ENCODE measurements around the gene DIAPH2.

DIAPH2 gene

DNA sequence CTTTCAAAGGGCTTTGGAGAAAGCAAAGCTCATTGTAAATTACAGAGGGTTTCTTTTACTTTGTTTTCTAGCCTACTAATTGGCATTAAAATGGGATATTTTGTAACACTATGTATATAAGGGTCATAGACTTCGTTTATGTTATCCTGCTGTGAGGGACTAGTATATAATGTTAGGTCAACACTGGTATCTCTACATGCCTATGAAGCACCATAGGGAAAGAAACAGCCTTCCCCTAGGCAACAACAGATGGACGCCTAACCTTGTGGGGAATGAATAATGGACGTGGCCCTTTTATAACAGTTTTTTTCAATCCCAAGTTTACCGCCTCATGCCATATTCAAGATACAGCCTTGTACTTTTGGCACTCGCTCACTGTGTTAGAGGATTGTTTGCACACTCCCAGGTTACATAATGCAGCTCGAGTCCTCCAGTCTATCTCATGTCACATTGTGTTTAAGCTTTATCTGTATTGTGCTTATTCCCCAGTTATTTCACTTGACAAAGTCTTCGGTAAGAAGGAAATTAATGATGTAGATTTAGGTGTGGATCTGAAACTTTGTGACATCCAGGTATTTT lies 910.1 kb downstream of the DIAPH2 start:
- DNase-seq (ENCODE audit: low spot score) = no peak

DNA sequence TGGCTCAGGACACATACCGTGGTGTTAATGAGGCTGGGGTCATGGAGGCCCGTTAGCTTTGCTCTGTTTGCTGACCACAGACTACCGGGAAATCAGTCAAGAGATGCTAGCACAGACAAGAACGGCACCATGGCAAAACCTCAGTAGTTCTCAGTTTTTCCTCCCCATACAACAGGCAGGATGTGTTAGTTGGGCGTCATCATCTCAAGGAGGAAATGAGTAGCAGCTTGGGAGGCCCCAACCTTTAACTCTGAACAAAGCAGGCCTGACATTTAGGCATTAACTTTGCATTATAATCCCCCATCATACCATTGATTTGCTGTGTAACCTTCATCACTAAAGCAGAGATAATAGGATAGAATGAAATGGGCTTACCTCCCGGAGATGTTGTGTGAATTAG lies 913.3 kb downstream of the DIAPH2 start:
- DNase-seq (ENCODE audit: low spot score) = peak; percentile 1

DNA sequence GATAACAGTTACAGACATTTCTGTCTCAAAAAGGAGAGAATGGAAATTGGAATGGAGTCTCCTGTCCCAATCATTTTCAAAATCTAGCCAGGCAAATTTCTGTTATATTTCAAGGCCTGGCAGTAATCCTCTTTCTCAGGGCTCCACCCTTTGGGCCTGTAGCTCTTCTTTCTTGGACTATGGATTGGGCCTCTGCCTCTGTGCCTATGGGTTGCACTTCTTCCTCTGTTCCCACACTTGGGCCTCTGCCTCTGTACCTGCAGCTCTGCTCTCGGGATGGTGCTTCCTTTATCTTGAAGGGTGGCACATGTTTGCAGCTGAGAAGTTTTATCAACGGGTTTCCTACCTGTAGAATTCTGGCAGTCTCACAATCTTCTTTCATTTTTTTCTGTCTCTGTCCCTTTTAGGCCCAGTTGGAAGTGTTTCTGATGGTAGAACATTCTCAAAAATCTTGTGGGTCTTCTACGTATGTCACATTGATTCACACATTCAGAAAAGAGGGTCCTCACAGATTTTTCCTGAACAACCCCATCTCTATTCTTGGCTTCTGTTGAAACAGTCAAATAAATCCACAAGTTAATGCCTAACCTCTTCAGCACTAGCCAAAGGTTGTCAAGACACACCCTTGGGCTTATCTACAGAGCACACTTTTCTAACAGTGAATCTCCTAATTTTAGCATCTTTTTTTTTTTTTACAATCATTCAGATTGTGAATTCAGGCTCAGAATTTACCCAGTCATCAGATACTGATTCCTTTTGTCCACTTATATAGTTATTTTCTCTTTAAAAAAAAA lies 918.0 kb downstream of the DIAPH2 start:
- DNase-seq (ENCODE audit: low spot score) = no peak

DNA sequence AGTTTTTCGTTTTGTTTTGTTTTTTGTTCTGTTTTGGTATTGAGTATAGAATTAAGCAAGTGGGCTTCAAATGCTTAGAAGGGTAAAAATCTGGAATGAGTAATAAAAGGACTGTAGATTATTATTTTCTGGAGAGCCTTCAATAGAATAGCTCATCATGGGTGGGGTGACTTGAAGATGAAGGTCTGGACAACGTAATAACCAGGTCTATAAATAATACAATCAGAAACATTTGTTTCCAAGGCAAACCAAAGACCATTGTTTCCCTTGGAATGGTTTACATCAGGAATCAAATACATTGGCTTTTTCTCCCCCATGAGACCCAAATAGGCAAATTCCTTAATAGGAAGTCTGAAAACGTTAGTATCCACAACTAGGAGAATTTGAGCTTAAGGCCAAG lies 920.6 kb downstream of the DIAPH2 start:
- DNase-seq (ENCODE audit: low spot score) = no peak

DNA sequence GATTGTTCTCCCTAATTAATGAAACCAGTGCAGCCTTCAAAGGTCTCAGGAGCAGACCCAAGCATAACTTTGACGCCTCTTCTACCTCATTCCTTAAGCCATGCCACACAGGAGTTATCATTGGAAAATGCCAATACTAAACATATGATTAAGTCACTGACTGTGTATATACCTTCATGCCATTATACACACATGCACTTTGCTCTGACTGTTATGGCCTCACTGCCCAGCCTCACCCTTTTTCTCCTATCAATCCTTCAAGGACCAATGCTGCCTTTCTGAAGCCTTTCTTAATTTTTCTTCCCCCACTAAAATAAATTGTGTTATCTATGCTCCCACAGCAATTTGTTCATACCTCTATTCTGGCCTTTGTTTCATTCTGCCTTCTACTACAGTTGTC lies 924.7 kb downstream of the DIAPH2 start:
- DNase-seq (ENCODE audit: low spot score) = no peak

DNA sequence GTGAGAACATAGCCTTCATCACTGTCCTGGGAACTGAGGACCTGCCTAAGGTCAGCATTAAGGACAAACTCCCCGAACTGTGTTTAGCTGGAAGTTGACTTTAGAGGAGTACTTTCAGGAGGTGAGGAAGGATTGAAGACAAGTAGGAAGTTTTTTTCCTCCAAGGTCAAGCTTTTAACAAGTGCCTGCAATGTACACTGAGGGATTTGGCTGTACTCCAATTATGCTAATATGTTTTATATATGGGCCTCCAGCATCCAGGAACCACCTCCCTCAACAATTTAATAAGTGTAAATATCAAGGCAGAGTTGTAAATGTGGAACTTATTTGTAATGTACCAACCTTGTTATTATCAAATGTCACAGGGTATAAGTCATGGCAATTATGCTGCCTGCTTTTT lies 925.3 kb downstream of the DIAPH2 start:
- no peak for DNase-seq (ENCODE audit: low spot score)

DNA sequence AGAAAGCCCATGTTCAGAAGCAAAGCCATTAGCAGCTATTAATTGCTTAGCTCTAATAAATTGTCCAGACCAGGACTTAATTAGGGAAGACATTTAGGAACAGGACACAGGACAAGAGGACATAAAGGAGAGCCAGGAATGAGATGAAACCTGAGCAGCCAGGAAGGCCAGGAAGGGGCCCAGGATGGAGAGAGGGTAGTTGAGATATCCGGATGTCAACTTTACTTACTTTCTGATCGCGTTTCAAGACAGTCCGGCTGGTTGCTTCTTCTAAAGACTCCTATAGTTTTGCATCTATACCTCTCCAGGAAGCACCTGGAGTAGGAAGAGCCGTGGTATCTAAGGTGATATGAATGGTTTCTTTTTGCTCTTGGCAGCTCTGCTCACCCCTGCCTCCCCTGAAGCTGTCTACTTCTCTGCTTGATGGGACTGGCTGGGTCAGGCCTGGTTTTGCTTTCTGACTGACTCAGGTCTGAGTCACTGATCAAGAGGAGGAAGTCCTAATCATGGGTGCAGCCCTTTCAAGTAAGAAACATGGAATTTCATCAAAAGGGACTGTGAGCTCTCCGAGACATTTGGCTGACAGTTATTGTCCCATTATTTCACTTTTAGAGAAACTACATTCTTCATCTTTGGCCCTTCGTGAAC lies 932.4 kb downstream of the DIAPH2 start:
- DNase-seq (ENCODE audit: low spot score) = no peak

DNA sequence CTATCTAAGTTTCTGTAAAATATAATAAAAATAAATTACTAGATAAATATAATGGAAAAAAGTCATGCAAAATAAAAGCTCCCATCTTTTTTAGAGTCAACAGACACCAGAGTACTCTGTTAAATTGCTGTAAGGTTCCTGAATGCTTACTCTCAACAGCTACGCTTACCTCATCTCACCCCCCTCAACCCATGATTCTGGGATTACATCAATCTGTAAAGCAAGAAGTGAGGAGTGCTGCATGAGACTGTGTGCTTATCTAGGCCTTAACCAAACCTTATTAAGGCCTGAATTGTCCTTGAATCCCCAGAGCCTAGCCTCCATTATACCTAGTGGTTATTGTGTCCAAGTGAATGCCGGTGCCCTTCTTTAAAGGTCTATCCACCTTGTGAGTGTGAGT lies 934.9 kb downstream of the DIAPH2 start:
- no peak for DNase-seq (ENCODE audit: low spot score)

DNA sequence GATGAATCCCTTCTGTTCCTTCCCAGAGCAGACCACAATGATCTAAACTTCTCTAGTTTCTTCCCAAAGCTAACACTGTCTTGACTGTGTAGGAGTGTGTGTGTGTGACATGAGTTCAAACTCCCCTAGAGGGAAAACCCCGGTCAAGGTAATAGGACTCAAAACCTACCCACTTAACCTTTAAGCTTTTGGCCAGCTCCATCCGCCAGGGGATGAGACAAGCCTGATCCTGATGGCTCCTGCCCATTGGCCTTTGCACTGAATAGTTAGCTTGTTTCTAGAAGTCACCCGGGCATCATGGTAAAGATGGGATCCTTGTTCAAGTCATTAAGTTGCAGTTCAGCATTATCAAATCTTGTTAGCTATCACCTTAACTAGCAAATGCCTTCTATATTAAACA lies 937.5 kb downstream of the DIAPH2 start:
- DNase-seq (ENCODE audit: low spot score) = no peak

DNA sequence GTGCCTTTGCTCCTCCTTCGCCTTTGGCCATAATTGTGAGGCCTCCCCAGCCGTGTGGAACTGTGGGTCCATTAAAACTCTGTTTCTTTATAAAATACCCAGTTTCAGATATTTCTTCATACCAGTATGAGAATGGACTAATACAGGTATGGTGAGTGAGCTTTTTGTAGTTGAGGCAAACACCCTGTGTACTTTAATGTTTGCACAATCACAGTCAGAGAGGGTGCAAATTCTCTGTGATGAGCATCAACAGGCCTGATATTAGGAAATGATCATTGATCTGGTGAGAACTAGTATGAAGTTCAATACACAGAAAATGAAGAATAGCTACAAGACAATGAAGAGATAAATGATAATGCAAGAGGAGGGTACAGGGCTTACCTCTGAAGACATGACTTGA lies 943.7 kb downstream of the DIAPH2 start:
- DNase-seq (ENCODE audit: low spot score) = no peak

DNA sequence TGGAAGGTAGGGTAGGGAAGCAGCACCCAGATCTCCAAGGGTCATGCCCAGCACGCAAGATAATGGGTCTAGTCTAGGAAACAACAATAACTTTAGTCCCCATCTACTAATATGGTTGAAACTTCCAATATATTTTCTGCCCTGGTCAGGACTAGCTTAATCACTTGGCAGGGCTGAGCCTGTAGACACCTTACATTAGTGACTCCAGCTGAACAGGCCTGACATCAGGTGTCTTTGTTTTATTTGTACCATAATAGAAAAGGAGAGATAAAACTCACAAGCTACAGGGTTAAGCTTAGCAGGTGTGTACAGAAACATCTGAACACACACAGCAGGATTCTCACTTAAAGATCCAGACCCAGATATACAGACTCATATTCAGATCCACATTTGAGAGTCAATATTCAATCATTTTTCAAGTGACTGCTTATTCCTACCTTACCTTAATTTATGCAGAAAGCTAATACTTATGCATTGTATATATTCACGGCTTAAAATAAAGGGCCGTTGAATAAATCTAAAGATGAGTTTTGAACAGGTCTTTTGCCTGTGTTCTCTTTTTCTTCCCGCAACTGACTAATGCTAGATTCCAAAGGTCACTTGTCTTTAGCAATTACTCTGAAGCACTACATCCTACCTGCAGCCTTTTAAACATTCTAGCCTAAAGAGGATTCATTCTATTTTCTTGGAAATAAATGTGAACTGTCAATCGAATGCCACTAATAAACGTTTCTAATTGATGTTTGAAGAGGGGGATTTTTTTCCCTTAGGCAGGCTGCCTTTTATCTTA lies 944.4 kb downstream of the DIAPH2 start:
- DNase-seq (ENCODE audit: low spot score) = no peak

DNA sequence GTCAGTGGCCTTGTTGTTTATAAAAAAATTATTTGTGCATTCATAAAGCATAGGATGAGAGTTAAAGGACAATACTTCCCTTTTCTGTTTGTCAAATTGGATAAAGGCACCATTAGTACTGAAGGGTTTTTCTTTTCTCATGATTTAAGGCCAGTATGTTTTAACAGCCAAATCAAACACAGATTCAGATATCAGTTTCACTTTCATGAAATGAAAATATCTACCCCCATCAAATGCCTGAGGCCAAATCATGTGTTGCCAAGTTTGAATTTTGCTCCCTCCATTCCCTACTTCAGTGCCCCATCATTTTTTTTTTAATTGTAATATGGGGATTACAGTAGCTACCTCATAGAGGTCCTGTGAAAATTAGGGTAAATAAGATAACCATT lies 944.9 kb downstream of the DIAPH2 start:
- DNase-seq (ENCODE audit: low spot score) = no peak

DNA sequence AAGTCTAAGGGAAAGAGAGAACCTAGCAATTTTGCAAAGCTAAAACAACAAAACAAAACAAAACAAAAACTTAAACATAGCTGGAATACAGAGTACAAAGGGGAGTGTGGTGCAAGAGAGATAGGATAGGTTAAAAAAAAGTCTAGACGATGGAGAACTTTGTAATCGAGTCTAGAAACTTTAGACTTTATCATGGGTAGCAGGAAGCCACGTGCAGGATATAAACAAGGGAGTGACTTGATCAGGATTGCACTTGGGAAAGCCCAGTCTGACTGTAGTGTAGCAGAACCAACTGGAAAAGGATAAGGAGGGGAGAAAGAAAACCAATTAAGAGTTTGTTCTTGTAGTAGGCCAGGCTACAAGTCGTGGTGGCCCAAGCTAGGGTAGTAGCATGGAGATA lies 949.2 kb downstream of the DIAPH2 start:
- DNase-seq (ENCODE audit: low spot score) = no peak

DNA sequence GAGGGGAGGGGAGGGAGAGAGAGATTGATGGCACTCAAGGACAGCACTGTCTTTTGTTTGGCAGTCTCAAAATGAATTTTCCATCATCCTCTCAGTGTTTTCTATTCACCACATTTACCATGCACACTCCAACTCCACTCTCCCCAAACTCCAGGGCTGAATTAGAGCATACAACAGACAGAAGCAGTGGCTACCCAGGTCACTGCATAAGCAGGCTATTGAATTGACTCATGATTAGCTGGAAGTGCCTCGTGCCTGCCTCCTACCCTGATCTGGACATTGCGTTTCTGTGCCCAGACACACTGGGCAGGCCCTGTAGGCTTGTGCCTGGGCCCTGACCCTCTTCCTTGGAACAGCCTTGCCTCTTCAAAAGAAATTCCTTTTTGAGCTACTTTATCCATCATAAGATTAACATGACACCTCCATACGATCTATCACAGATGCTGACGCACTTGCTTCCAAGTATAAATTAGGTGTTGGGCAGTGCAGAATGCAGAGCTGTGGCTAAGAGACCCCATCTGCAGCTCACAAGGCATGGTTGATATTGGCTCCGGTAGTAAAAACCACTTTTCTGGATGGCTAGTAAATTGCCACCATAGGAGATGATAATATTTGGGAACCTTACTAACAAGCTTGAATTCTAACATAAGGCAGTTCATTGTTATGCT lies 952.0 kb downstream of the DIAPH2 start:
- no peak for DNase-seq (ENCODE audit: low spot score)

DNA sequence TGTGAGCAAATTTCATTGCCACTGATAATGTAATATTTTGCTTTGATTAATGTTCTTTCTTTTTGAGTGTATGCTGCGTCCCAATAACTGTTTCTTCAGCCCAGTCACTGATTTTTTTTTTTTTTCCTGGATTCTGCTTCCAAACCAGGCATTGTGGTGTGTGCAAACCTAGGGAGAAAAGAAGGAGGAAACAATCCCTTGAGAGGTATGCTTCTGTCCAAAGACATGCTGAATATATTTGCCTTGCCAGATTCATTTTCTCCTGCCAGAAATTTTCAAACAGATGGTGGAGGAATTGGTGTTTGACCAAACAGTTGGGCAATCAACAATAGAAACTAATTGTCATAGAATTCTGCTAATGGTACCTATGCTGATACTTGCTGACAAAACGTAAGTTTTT lies 952.6 kb downstream of the DIAPH2 start:
- no peak for DNase-seq (ENCODE audit: low spot score)

DNA sequence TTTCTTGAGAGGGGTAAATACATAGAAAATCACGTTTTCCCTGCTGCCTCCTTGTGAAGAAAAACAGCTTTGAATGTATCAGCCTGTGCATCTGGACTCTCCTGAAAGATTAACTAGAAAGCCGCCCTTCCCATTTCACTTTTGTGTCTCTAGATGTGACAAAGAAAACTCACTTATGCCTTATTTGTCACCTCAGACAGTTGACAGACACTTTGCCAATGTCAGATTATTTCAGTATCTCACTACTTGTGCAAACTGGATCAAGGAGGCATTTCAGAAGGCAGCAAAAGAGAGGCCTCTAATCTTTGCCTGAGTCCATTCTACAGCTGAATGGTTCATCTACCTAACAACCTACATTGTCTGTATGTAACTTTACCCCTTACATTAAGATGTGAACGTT lies 954.0 kb downstream of the DIAPH2 start:
- no peak for DNase-seq (ENCODE audit: low spot score)

DNA sequence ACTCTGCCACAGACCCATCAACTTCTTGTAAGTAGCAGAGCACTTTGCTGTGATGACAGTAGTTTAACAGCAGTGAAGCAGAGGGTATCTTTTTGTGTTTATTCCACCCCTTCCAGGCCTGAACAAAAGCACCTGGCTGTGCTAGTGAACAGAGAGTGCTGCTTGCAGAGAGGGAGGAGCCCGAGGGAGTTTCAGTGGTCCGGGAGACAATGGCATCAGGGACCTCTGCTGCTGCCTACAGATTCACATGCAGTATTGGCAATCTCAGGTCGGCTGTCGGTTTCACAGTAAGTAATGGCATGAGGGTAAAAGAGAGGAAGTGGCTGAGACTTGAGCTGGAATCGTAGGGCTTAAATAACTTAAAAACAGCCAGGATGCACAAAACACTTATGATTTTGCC lies 954.9 kb downstream of the DIAPH2 start:
- no peak for DNase-seq (ENCODE audit: low spot score)
